GM23338 (cell line): ENCODE results near the gene KISS1. TPM values are rescaled to one million over a fixed set of nuclear protein-coding genes. Genes with fewer than 3 reads are reported as not detected.

ENCODE experiments used
- ATAC-seq: fragments of 200-7000 bp; cut with Tn5 transposase; 3 replicates; pipeline ENCODE4 v1.9.1; 2020
- DNase-seq: peaks from one replicate; pipeline ENCODE4 v3.0.0-alpha.2; 2015; ENCODE audit warnings: low spot score
- H2AFZ ChIP-seq: fragments of 200-600 bp; sonication (generic); 2 replicates; pipeline ENCODE4 v1.8.0; 2016; ENCODE audit warnings: antibody characterized with exemption, mild to moderate bottlenecking, moderate library complexity
- H3F3A ChIP-seq: fragments of 200-600 bp; sonication (generic); replicated peaks from 2 replicates; pipeline ENCODE4 v1.8.0; 2017; ENCODE audit warnings: antibody characterized with exemption, mixed run types, low read depth
- H3K27ac ChIP-seq: fragments of 200-600 bp; sonication (generic); 2 replicates; pipeline ENCODE4 v1.6.1; 2016; ENCODE audit warnings: low read depth
- H3K27me3 ChIP-seq: fragments of 200-600 bp; sonication (generic); 2 replicates; pipeline ENCODE4 v1.8.0; 2016; ENCODE audit warnings: mild to moderate bottlenecking, mixed run types, moderate library complexity; ENCODE audit not compliant: insufficient read depth
- H3K36me3 ChIP-seq: fragments of 200-600 bp; sonication (generic); 2 replicates; pipeline ENCODE4 v1.8.0; 2016; ENCODE audit warnings: mild to moderate bottlenecking; ENCODE audit not compliant: insufficient read depth
- H3K4me1 ChIP-seq: fragments of 200-600 bp; sonication (generic); 2 replicates; pipeline ENCODE4 v1.8.0; 2016; ENCODE audit warnings: mild to moderate bottlenecking, moderate library complexity; ENCODE audit not compliant: insufficient read depth
- H3K4me2 ChIP-seq: fragments of 200-600 bp; sonication (generic); 2 replicates; pipeline ENCODE4 v1.7.1; 2017; ENCODE audit warnings: mixed run types
- H3K4me3 ChIP-seq: fragments of 200-600 bp; sonication (generic); 2 replicates; pipeline ENCODE4 v1.6.1; 2016; ENCODE audit warnings: mixed run types
- H3K79me2 ChIP-seq: fragments of 200-600 bp; sonication (generic); replicated peaks from 2 replicates; pipeline ENCODE4 v1.8.0; 2017; ENCODE audit warnings: mild to moderate bottlenecking; ENCODE audit not compliant: insufficient read depth
- H3K9me2 ChIP-seq: fragments of 200-600 bp; sonication (generic); 2 replicates; pipeline ENCODE4 v1.8.0; 2017; ENCODE audit not compliant: insufficient read depth
- H4K20me1 ChIP-seq: fragments of 200-600 bp; sonication (generic); replicated peaks from 2 replicates; pipeline ENCODE4 v1.8.0; 2017; ENCODE audit warnings: mild to moderate bottlenecking; ENCODE audit not compliant: insufficient read depth
- H3K27ac Mint-ChIP-seq: 2 replicates; pipeline ENCODE4 v1.8.0; 2020; ENCODE audit warnings: inconsistent platforms, mild to moderate bottlenecking, moderate library complexity, mixed read lengths
- H3K27me3 Mint-ChIP-seq: 3 replicates; pipeline ENCODE4 v1.8.0; 2022; ENCODE audit warnings: low read depth, mild to moderate bottlenecking, moderate library complexity, mixed read lengths, inconsistent platforms; ENCODE audit not compliant: insufficient read depth, poor library complexity
- H3K36me3 Mint-ChIP-seq: 3 replicates; pipeline ENCODE4 v1.8.0; 2021; ENCODE audit warnings: low read depth, mild to moderate bottlenecking, inconsistent platforms, moderate library complexity, mixed read lengths
- H3K4me1 Mint-ChIP-seq: 3 replicates; pipeline ENCODE4 v1.8.0; 2020; ENCODE audit warnings: mild to moderate bottlenecking, inconsistent platforms, mixed read lengths
- H3K4me3 Mint-ChIP-seq: 3 replicates; pipeline ENCODE4 v1.8.0; 2021; ENCODE audit warnings: moderate library complexity, mild to moderate bottlenecking, inconsistent platforms, mixed read lengths
- H3K9me3 Mint-ChIP-seq: 3 replicates; pipeline ENCODE4 v1.8.0; 2020; ENCODE audit warnings: moderate library complexity, mild to moderate bottlenecking, inconsistent platforms, mixed read lengths
- CREB1 ChIP-seq: fragments of 250-450 bp; sonication (Bioruptor Pico); IDR thresholded peaks from 2 replicates; pipeline ENCODE4 v1.5.0; 2020; ENCODE audit warnings: low read depth, mild to moderate bottlenecking, moderate library complexity
- CTCF ChIP-seq, 2 experiments: fragments of 200-600 bp in 1 of 2; sonication (generic) in 1 of 2; conservative IDR thresholded peaks; 2 replicates each; pipeline versions ENCODE4 v1.5.1 to v1.6.1; 2016 to 2017; ENCODE audit warnings: antibody characterized with exemption in 2 of 2, low read depth in 2 of 2, mild to moderate bottlenecking in 2 of 2, moderate library complexity in 1 of 2
- EZH2 ChIP-seq: fragments of 200-600 bp; sonication (generic); IDR thresholded peaks from one replicate; pipeline ENCODE4 v1.8.0; 2017; ENCODE audit warnings: antibody characterized with exemption, mild to moderate bottlenecking, low read depth; ENCODE audit not compliant: unreplicated experiment
- EZH2phosphoT487 ChIP-seq: fragments of 200-600 bp; sonication (generic); IDR thresholded peaks from one replicate; pipeline ENCODE4 v1.8.1; 2018; ENCODE audit warnings: antibody characterized with exemption; ENCODE audit not compliant: unreplicated experiment
- JUNB ChIP-seq: IDR thresholded peaks from one replicate; pipeline ENCODE4 v1.6.1; 2016; ENCODE audit warnings: antibody characterized with exemption; ENCODE audit not compliant: unreplicated experiment
- NANOG ChIP-seq: IDR thresholded peaks from 2 replicates; pipeline ENCODE4 v1.6.1; 2016; ENCODE audit warnings: antibody characterized with exemption, borderline replicate concordance
- POLR2AphosphoS5 ChIP-seq: IDR thresholded peaks from 2 replicates; pipeline ENCODE4 v1.6.1; 2016; ENCODE audit warnings: antibody characterized with exemption, low read depth
- STAT1 ChIP-seq: IDR thresholded peaks from one replicate; pipeline ENCODE4 v1.6.1; 2016; ENCODE audit warnings: antibody characterized with exemption; ENCODE audit not compliant: unreplicated experiment
- ZNF114 ChIP-seq: fragments of 250-450 bp; sonication (Bioruptor Pico); IDR thresholded peaks from 2 replicates; pipeline ENCODE4 v1.5.0; 2020; ENCODE audit warnings: mild to moderate bottlenecking, moderate library complexity
- ZNF331 ChIP-seq: fragments of 250-450 bp; sonication (Bioruptor Pico); IDR thresholded peaks from 2 replicates; pipeline ENCODE4 v1.5.0; 2020; ENCODE audit warnings: low read depth, mild to moderate bottlenecking, moderate library complexity
- polyA plus RNA-seq: library from polyadenylated mRNA; unstranded; fragments of >200 nt; fragmentation: Nextera tagmentation; extraction: Ambion mirVana; gene quantifications from 2 replicates; pipeline ENCODE4 v1.2.1, GENCODE V29; 2016
- total RNA-seq: library from RNA; depleted of rRNA; stranded (reverse); fragments of >200 nt; shearing (Covaris generic); gene quantifications from 2 replicates; pipeline ENCODE4 v1.2.3, GENCODE V29; 2014
- TF ChIP-seq, protein P1 (sequence below): fragments of 250-450 bp; sonication (Bioruptor Pico); IDR thresholded peaks from 2 replicates; pipeline ENCODE4 v1.5.0; 2020; ENCODE audit warnings: mild to moderate bottlenecking, moderate library complexity
- TF ChIP-seq, protein P2 (sequence below): IDR thresholded peaks from 2 replicates; pipeline ENCODE4 v1.6.1; 2016; ENCODE audit warnings: antibody characterized with exemption
- TF ChIP-seq, protein P3 (sequence below): IDR thresholded peaks from one replicate; pipeline ENCODE4 v1.6.1; 2018; ENCODE audit warnings: antibody characterized with exemption; ENCODE audit not compliant: unreplicated experiment

The KISS1 gene
- total and polyA plus RNA-seq, 2 experiments from 2014 or later, result not detected

DNA sequence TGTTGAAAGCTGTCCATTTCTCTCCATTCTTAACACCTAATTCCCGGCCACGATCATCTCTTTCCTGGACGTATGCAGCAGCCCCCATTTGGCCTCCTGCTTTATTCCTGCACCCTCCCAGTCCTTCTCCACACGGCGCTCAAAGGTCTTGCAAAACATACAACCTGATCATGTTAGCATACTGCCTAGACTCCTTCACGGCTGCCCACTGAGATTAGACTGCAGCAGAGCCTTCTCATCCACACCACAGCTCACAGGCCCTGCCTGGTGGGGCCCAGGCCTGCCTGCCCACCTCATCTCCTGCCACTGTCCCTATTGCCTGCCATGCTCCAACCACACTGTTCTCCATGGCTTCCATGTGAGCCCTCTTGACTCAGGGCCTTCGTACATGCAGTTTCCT, 14.8 kb upstream of the KISS1 start:
- Histone ChIP-seq H3K27me3 (no peaks in the 10 kb centered on the region), H3K36me3 (no peaks in the 10 kb centered on the region), H3K79me2 (no peaks in the 10 kb centered on the region), H3K4me3 (no peak overlapping the region), H3F3A (peaks cover 5% of the 10 kb centered on the region; the same call in 1 of the 2 replicates), H3K9me2 (no peaks in the 10 kb centered on the region), H3K4me1 (peaks cover 8% of the 10 kb centered on the region; the same call in 1 of the 2 replicates), H4K20me1 (no peaks in the 10 kb centered on the region; the same call in none of the 2 replicates), H2AFZ (no peak overlapping the region), H3K4me2 (no peak overlapping the region), H3K27ac (no peak overlapping the region)
- H3K9me3 Mint-ChIP-seq, result no peaks in the 10 kb centered on the region
- TF ChIP-seq, protein P1, sequence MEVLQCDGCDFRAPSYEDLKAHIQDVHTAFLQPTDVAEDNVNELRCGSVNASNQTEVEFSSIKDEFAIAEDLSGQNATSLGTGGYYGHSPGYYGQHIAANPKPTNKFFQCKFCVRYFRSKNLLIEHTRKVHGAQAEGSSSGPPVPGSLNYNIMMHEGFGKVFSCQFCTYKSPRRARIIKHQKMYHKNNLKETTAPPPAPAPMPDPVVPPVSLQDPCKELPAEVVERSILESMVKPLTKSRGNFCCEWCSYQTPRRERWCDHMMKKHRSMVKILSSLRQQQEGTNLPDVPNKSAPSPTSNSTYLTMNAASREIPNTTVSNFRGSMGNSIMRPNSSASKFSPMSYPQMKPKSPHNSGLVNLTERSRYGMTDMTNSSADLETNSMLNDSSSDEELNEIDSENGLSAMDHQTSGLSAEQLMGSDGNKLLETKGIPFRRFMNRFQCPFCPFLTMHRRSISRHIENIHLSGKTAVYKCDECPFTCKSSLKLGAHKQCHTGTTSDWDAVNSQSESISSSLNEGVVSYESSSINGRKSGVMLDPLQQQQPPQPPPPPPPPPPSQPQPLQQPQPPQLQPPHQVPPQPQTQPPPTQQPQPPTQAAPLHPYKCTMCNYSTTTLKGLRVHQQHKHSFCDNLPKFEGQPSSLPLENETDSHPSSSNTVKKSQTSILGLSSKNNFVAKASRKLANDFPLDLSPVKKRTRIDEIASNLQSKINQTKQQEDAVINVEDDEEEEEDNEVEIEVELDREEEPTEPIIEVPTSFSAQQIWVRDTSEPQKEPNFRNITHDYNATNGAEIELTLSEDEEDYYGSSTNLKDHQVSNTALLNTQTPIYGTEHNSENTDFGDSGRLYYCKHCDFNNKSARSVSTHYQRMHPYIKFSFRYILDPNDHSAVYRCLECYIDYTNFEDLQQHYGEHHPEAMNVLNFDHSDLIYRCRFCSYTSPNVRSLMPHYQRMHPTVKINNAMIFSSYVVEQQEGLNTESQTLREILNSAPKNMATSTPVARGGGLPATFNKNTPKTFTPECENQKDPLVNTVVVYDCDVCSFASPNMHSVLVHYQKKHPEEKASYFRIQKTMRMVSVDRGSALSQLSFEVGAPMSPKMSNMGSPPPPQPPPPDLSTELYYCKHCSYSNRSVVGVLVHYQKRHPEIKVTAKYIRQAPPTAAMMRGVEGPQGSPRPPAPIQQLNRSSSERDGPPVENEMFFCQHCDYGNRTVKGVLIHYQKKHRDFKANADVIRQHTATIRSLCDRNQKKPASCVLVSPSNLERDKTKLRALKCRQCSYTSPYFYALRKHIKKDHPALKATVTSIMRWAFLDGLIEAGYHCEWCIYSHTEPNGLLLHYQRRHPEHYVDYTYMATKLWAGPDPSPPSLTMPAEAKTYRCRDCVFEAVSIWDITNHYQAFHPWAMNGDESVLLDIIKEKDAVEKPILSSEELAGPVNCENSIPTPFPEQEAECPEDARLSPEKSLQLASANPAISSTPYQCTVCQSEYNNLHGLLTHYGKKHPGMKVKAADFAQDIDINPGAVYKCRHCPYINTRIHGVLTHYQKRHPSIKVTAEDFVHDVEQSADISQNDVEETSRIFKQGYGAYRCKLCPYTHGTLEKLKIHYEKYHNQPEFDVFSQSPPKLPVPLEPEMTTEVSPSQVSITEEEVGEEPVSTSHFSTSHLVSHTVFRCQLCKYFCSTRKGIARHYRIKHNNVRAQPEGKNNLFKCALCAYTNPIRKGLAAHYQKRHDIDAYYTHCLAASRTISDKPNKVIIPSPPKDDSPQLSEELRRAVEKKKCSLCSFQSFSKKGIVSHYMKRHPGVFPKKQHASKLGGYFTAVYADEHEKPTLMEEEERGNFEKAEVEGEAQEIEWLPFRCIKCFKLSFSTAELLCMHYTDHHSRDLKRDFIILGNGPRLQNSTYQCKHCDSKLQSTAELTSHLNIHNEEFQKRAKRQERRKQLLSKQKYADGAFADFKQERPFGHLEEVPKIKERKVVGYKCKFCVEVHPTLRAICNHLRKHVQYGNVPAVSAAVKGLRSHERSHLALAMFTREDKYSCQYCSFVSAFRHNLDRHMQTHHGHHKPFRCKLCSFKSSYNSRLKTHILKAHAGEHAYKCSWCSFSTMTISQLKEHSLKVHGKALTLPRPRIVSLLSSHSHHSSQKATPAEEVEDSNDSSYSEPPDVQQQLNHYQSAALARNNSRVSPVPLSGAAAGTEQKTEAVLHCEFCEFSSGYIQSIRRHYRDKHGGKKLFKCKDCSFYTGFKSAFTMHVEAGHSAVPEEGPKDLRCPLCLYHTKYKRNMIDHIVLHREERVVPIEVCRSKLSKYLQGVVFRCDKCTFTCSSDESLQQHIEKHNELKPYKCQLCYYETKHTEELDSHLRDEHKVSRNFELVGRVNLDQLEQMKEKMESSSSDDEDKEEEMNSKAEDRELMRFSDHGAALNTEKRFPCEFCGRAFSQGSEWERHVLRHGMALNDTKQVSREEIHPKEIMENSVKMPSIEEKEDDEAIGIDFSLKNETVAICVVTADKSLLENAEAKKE (CRISPR knock-in tag), result no peak
- TF ChIP-seq EZH2 (no peak), STAT1 (no peak), ZNF114 (CRISPR knock-in tag) (no peak), CREB1 (CRISPR knock-in tag) (no peak), POLR2AphosphoS5 (no peak), NANOG (no peak), ZNF331 (CRISPR knock-in tag) (no peak), JUNB (no peak), CTCF (conservative IDR thresholded peaks at IDR 0.05; ENCODE audit: low read depth in 2 of 2) (no peak), EZH2phosphoT487 (no peak)
- TF ChIP-seq, protein P2, sequence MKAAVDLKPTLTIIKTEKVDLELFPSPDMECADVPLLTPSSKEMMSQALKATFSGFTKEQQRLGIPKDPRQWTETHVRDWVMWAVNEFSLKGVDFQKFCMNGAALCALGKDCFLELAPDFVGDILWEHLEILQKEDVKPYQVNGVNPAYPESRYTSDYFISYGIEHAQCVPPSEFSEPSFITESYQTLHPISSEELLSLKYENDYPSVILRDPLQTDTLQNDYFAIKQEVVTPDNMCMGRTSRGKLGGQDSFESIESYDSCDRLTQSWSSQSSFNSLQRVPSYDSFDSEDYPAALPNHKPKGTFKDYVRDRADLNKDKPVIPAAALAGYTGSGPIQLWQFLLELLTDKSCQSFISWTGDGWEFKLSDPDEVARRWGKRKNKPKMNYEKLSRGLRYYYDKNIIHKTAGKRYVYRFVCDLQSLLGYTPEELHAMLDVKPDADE, result no peak
- TF ChIP-seq, protein P3, sequence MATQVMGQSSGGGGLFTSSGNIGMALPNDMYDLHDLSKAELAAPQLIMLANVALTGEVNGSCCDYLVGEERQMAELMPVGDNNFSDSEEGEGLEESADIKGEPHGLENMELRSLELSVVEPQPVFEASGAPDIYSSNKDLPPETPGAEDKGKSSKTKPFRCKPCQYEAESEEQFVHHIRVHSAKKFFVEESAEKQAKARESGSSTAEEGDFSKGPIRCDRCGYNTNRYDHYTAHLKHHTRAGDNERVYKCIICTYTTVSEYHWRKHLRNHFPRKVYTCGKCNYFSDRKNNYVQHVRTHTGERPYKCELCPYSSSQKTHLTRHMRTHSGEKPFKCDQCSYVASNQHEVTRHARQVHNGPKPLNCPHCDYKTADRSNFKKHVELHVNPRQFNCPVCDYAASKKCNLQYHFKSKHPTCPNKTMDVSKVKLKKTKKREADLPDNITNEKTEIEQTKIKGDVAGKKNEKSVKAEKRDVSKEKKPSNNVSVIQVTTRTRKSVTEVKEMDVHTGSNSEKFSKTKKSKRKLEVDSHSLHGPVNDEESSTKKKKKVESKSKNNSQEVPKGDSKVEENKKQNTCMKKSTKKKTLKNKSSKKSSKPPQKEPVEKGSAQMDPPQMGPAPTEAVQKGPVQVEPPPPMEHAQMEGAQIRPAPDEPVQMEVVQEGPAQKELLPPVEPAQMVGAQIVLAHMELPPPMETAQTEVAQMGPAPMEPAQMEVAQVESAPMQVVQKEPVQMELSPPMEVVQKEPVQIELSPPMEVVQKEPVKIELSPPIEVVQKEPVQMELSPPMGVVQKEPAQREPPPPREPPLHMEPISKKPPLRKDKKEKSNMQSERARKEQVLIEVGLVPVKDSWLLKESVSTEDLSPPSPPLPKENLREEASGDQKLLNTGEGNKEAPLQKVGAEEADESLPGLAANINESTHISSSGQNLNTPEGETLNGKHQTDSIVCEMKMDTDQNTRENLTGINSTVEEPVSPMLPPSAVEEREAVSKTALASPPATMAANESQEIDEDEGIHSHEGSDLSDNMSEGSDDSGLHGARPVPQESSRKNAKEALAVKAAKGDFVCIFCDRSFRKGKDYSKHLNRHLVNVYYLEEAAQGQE, result no peak
- no peaks in the 10 kb centered on the region for H3K27me3 Mint-ChIP-seq
- H3K36me3 Mint-ChIP-seq, result no peaks in the 10 kb centered on the region
- ATAC-seq (no peak), DNase-seq (no peak)
- H3K27ac Mint-ChIP-seq, result no peak overlapping the region
- no peak overlapping the region for H3K4me3 Mint-ChIP-seq
- peaks cover 8% of the 10 kb centered on the region for H3K4me1 Mint-ChIP-seq
